Ishikawa (cell line): ENCODE results near the gene RNF44.

Source experiments
- CEBPB ChIP-seq: IDR thresholded peaks from 2 replicates; pipeline ENCODE4 v1.6.1; 2012
- CREB1 ChIP-seq: IDR thresholded peaks from 2 replicates; pipeline ENCODE4 v1.6.1; 2012; ENCODE audit warnings: low read depth
- EGR1 ChIP-seq: IDR thresholded peaks from 2 replicates; pipeline ENCODE4 v1.6.1; 2012
- EP300 ChIP-seq: IDR thresholded peaks from 2 replicates; pipeline ENCODE4 v1.6.1; 2012; ENCODE audit warnings: borderline replicate concordance
- FOXM1 ChIP-seq: IDR thresholded peaks from 2 replicates; pipeline ENCODE4 v1.6.1; 2012; ENCODE audit warnings: low read depth, borderline replicate concordance
- NFIC ChIP-seq: IDR thresholded peaks from 2 replicates; pipeline ENCODE4 v1.6.1; 2012
- RAD21 ChIP-seq: IDR thresholded peaks from 2 replicates; pipeline ENCODE4 v1.6.1; 2012; ENCODE audit warnings: low read depth
- REST ChIP-seq: IDR thresholded peaks from 2 replicates; pipeline ENCODE4 v1.6.1; 2012; ENCODE audit warnings: low read depth, mild to moderate bottlenecking
- TAF1 ChIP-seq: IDR thresholded peaks from 2 replicates; pipeline ENCODE4 v1.6.1; 2012; ENCODE audit warnings: low read depth, mild to moderate bottlenecking
- TCF12 ChIP-seq: IDR thresholded peaks from 2 replicates; pipeline ENCODE4 v1.6.1; 2012; ENCODE audit warnings: low read depth
- TEAD4 ChIP-seq: IDR thresholded peaks from 2 replicates; pipeline ENCODE4 v1.6.1; 2012
- USF1 ChIP-seq: IDR thresholded peaks from 2 replicates; pipeline ENCODE4 v1.6.1; 2012
- YY1 ChIP-seq: IDR thresholded peaks from 2 replicates; pipeline ENCODE4 v1.6.1; 2012; ENCODE audit warnings: low read depth
- ZBTB7A ChIP-seq: IDR thresholded peaks from 2 replicates; pipeline ENCODE4 v1.6.1; 2012; ENCODE audit warnings: low read depth
- TF ChIP-seq, protein P1 (sequence below): IDR thresholded peaks from 2 replicates; pipeline ENCODE4 v1.6.1; 2012

The RNF44 gene

GRCh38 chr5:176517053-176517661, 20.0 kb downstream of the RNF44 start:
- TF ChIP-seq ZBTB7A (no peak), NFIC (no peak), CREB1 (no peak), REST (no peak), TCF12 (no peak), FOXM1 (no peak), TEAD4 (no peak), EGR1 (no peak), CEBPB (no peak), RAD21 (no peak), EP300 (no peak), USF1 (no peak), TAF1 (no peak), YY1 (no peak)
- TF ChIP-seq, protein P1, sequence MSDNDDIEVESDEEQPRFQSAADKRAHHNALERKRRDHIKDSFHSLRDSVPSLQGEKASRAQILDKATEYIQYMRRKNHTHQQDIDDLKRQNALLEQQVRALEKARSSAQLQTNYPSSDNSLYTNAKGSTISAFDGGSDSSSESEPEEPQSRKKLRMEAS, result no peak

DNA sequence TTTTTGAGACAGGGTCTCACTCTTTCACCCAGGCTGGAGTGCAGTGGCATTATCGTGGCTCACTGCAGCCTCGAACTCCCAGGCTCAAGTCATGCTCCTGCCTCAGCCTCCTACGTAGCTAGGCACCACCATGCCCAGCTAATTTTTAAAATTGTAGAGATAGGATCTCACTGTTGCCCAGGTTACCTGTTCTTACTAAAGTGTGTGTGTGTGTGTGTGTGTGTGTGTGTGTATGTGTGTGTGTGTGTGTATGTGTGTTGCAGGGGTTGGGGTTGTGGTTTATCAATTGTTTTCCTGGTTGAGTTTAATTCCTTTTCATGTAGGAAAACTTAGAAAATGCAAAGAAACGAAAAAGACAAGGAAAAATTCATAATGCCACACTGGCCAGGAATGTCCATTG, 21.8 kb downstream of the RNF44 start:
- TF ChIP-seq ZBTB7A (no peak), CREB1 (no peak), REST (no peak), EGR1 (no peak), FOXM1 (no peak), CEBPB (no peak), NFIC (no peak), TAF1 (no peak), TEAD4 (no peak)
- TF ChIP-seq, protein P1, result no peak

- no peak for TF ChIP-seq RAD21
- TF ChIP-seq EP300, result no peak
- no peak for TF ChIP-seq CEBPB
- TF ChIP-seq FOXM1, result no peak
- no peak for TF ChIP-seq TCF12
- no peak for TF ChIP-seq TAF1
- TF ChIP-seq CREB1, result no peak
- no peak for TF ChIP-seq USF1
- TF ChIP-seq YY1, result no peak
- TF ChIP-seq, protein P1, result no peak
- TF ChIP-seq EGR1, result no peak
- no peak for TF ChIP-seq REST
- TF ChIP-seq ZBTB7A, result no peak
- no peak for TF ChIP-seq NFIC
- no peak for TF ChIP-seq TEAD4
Measured at GRCh38 chr5:176514244-176514950, 22.8 kb downstream of the RNF44 start.

- no peak for TF ChIP-seq TEAD4
- TF ChIP-seq TCF12, result no peak
- no peak for TF ChIP-seq NFIC
- no peak for TF ChIP-seq CEBPB
- TF ChIP-seq ZBTB7A, result no peak
- TF ChIP-seq EGR1, result no peak
- TF ChIP-seq CREB1, result no peak
- TF ChIP-seq YY1, result no peak
Measured at GRCh38 chr5:176513788-176514187, 23.4 kb downstream of the RNF44 start.
